Measurements from ENCODE around the gene C18orf63.
"Not testable (repeated sequence)": the region's sequence is repeated elsewhere in the genome, so short reads cannot be mapped to it uniquely, and the experiment has no call there.

C18orf63 gene

DNA sequence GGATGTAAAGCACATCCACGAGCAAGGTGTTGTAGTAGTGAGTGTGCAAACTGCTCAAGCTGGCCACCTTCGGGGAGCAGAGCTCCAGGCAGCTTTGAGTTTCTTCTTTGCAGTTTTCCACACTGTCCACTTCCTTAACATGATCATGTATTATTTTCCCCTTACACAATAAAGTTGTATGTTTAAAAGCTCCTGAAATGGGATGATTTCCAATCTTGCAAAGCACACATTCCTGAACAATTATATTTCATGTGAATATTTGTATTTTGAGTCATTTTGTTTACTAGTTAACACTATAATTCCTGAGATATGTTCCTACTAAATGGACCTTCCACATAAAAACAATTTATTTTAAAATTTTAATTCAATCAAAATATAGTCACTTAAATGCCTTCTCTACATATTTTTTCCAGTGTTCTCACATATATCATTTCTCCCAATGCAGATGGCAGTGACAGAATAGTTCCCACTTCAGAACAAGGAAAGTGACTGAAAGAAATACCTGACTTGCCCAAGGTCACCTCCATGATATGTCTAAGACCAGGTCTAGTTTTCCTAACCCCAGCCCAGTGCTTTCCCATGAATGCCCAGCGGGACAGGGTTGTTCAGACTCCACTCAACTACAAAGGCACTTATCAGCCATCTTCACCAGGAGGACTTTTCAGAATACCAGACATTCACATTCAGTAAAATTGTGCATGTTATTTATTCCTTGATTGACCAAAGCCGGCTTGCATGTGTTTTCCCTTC lies 29.4 kb upstream of the C18orf63 start:
- no peak for DNase-seq

DNA sequence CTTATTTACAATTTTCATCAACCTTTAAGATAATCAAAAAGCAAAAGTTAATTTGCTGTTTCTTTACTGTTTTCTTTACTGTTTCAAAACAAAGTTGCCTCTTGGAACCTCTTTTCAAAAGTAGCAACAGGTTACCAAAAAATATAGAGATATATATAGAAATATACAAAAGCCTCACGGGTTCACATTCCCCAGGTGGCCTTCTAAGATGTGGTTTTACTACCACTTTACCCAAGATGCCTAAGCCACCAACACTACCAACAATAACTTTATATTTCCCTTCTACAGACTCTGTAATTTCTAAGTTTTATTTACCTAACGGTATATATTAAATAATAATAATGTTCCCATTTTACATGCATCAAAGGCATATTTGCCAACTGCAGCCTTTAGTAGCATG lies 28.8 kb upstream of the C18orf63 start:
- no peak for DNase-seq

DNA sequence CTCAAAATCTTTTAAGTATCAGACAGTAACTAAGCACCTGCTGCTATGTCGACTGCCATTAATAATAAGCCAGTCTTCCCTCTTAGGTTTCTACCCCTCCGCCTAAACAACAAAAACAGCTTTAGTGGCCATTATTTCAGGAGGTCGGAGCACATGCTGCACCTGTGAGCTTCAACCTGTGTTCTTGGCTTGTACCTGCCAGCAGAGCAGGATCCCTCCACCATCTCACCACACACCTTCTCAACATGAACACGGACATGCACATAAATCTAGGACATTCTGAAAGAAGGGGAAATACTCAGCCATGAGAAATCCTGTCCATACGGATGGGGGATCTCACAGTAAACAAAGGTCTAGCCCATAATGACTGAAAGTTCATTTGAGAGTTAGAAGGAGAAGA lies 27.6 kb upstream of the C18orf63 start:
- DNase-seq = no peak

- no peak for DNase-seq
These were observed 26.9 kb upstream of the C18orf63 start for GRCh38 chr18:74288730-74289129.

DNA sequence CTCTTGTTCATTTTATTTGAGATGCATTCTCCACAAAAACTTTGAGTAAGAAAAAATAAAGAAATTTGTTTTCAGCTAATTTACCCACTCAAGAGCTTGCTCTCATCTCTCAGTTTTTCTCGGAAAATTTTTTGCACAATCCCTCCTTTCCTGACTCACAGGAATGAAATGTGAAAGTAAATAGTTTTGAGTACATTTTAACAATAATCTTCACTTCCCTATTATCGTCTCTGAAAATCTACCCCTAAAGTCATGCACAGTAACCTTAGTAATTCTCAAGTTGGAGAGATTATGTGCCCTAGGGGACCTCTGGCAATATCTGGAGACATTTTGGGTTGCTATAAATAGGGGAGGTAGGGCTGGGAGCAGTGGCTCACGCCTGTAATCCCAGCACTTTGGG lies 26.5 kb upstream of the C18orf63 start:
- no peak for DNase-seq

- DNase-seq = no peak
These were observed 25.6 kb upstream of the C18orf63 start for GRCh38 chr18:74290021-74290420.

GRCh38 chr18:74290794-74291471 lies 24.7 kb upstream of the C18orf63 start:
- peak in 3 of 56 donors; percentile 9 to 48 (median 40) for DNase-seq

GRCh38 chr18:74291472-74291770 lies 24.2 kb upstream of the C18orf63 start:
- DNase-seq = peak in 3 of 56 donors; percentile 43 to 53 (median 53)

DNA sequence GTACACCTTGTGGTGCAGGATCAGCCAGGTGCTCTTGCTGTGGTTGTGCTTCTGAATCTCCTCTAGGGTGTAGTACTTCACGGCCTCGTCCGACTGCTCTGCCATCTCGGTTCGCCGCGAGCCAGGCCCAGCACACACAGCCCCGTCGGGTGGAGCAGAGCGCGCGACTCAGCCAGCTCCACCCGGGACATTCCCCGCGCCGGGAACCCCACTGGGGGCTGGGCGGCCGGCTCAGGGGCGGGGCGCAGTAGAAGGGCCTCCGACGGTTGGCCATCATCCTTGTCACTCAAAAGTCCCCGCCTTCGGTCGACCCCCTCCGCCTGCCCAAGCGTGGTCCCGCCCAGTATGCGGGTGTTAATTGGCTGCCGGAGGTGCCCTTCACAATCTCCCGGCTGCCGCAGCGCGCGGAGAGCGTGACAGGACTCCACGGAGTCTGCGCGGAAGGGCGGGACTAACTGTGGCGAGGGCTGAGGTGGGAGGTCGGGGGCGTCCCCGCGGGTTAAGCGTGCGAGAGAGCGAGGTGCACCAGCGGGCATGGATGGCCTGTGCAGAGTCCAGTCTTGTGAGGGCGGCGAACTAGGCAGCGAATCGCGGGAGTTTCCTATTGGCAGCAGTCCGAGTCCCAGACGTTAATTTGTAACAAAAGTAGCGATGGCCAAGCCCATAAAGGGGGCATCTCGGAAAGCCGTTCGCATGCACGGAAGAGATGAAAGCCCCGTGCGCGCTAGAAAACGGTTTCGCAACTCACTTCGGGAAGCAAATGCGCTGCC lies 23.7 kb upstream of the C18orf63 start, which contains the start of gene CYB5A:
Gene CYB5A, minus strand, starts transcription at position 193 of the 770 bp plus-strand sequence. Its CDS starts 88 bp downstream, at position 105.
- peak; percentile 90 to 100 (median 99) for DNase-seq

DNA sequence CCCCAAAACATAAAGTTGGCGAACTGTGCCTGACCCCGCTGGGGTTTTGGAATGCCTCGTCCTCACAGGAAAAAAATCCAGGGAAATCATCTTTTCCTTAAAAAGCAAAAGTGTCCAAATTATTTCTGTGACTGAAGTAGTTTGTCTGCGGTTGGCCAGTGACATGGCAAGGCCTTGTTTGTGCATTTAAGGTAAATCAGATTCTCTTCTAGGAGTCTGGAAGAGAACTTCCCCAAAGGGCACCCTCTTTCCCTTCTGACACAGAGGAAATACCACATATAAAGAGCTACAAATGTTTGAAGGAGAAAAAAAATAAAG lies 23.1 kb upstream of the C18orf63 start:
- DNase-seq = no peak

- DNase-seq = not testable (repeated sequence)
These were observed 22.7 kb upstream of the C18orf63 start for GRCh38 chr18:74292982-74293381.

- DNase-seq = no peak
These were observed 21.1 kb upstream of the C18orf63 start for GRCh38 chr18:74294526-74294925.

GRCh38 chr18:74299162-74299561 lies 16.5 kb upstream of the C18orf63 start:
- DNase-seq = no peak

GRCh38 chr18:74299746-74300145 lies 15.9 kb upstream of the C18orf63 start:
- DNase-seq = no peak

DNA sequence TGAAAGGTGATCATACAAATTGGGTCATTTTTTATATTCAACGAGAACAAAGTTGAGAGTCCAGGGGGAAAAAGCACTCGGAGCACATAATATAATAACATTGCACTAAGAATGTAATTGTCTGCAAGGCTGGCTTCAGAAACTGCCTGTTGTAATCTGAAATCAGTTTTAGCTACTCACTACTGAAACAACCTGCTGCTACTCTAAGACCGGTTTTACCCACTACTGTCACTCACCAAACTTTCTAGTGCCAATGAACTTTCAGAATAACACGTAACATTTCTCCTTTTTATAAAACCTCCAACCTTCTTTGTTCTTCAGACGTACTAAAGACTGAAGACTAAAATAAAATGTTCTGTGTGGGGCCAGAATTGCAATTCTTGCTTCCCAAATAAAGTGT lies 12.3 kb upstream of the C18orf63 start:
- no peak for DNase-seq

- no peak for DNase-seq
These were observed 11.7 kb upstream of the C18orf63 start for GRCh38 chr18:74303936-74304335.

- no peak for DNase-seq
These were observed 5.2 kb upstream of the C18orf63 start for GRCh38 chr18:74310411-74310810.

DNA sequence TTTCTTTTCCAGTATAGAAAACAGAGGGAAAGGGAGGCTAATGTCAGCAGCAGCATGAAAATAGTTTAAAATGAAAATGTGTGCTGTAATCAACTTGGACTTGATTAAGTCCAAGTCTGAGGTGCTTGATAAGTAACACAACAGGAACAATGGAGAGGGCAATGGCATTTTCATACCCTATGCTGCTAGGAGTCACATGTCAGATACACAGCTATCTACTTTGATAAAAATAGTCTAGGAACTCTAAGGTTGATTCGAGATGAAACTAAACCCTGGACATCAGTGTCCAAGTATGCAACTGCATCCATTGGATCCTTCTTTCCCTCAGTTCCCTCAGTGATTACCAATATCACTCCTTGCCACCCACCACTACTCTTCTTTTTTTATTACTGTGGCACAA lies 4.6 kb upstream of the C18orf63 start:
- DNase-seq = no peak

DNA sequence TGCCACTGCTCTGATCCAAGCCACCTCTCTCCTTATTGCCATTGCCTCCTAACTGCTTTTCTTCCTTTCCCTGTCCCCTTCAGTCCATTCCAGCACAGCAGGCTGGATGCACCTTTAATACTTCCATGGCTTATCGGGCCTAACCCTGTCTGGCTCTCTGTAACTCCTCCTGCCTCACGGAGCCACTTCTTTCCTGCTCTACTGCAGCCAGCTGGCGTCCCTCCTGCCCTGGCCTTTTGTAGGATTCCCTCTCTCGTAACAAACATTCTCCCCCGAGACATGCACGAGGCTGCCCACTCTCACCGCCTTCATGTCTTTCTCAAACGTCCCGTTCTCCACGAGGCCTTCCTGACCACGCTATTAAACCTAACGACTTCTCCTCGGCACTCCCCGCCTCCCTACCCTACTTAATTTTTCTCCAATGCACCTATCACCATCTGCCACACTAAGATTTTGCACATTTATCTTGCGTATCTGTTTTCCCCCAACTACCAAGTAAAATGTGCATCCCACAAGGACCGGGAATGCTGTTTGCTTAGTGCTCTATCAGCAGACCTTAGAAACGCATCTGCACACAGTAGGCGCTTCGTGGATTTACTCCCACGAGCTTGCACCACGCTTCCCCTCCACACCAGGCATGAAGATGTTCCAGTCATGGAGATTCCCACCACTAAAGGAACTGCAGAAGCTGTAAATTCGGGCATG lies 728 bp upstream of the C18orf63 start:
- no peak for DNase-seq

- no peak for DNase-seq
These were observed 875 bp downstream of the C18orf63 start for GRCh38 chr18:74316257-74317170.

DNA sequence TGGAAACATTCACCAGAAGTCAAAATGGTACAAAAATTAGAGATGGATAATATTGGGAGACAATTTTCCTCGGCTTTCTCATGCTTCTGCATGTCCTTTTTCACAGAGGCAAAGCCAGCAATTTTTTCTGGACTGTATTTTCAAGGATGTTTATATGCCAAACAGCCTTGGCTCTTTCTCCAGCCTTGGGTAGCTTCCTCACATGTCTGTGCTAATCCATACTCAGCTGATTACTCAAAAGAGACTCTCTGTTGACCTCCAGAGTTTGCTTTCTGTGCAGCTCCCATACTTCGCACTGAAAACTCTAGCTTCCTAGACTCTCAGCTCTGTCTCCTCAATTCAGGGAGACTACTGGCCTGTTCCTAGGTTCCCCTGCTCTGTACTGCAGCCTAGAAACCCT lies 10.6 kb downstream of the C18orf63 start:
- no peak for DNase-seq
